ENCODE data around the gene SGSH.

SGSH gene

DNA sequence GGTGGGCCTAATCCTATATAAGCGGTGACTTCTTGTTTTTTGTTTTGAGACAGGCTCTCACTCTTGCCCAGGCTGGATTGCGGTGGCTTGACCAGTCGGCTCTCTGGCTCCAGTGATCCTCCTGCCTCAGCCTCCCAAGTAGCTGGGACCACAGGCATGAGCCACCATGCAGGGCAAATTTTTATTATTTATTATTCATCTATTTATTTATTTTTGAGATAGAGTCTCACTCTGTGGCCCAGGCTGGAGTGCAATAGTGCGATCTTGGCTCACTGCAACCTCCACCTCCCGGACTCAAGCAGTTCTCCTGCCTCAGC, 35.9 kb upstream of the SGSH start:
- Histone ChIP-seq H3K4me3 (replicated peaks; ENCODE audit: low read depth, low read length) (no peak overlapping the region), H3K36me3 (ENCODE audit: control insufficient read depth, insufficient read depth, low read length) (no peaks in the 10 kb centered on the region), H3K27me3 (replicated peaks; ENCODE audit: control insufficient read depth, insufficient read depth, low read length) (no peaks in the 10 kb centered on the region)
- TF ChIP-seq, protein P1, sequence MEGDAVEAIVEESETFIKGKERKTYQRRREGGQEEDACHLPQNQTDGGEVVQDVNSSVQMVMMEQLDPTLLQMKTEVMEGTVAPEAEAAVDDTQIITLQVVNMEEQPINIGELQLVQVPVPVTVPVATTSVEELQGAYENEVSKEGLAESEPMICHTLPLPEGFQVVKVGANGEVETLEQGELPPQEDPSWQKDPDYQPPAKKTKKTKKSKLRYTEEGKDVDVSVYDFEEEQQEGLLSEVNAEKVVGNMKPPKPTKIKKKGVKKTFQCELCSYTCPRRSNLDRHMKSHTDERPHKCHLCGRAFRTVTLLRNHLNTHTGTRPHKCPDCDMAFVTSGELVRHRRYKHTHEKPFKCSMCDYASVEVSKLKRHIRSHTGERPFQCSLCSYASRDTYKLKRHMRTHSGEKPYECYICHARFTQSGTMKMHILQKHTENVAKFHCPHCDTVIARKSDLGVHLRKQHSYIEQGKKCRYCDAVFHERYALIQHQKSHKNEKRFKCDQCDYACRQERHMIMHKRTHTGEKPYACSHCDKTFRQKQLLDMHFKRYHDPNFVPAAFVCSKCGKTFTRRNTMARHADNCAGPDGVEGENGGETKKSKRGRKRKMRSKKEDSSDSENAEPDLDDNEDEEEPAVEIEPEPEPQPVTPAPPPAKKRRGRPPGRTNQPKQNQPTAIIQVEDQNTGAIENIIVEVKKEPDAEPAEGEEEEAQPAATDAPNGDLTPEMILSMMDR (IDR thresholded peaks at IDR 0.05; ENCODE audit: insufficient read depth, low read length, poor library complexity, severe bottlenecking) = no peak
- no peak for DNase-seq (ENCODE audit: extremely low read depth, insufficient read length)

DNA sequence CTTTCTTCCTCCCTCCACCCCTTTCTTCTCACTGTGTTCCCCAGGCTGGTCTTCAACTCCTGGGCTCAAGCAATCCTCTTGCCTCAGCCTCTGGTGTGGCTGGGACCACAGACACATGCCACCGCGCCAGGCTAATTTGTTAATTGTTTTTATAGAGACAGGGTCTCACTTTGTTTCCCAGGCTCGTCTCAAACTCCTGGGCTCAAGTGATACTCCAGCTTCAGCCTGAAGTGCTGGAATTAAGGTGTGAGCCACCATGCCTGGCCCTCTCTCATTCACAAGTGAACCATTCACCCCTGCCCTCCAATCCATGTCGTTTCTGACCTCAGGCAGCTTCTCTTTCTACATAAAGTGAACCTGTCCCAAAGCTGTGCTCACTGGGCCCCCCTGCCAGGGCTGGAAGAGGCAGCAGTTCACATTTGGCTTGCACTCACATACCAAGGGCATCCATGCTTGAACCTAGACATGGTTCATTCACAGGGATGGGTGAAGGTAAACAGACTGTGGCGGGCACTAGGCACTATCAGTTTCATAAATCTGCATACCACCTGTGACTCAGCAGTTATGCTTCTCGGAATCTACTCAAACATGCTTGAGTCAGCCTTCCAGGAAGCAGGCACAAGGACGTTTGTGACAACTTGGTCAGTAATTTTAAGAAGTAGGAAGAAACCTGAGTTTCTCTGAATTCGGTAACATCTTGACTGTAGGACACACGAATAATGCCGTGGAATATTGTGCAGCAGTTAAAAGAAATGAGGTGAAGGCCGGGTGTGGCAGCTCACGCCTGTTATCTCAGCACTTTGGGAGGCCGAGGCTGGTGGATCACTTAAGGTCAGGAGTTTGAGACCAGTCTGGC, 34.5 kb upstream of the SGSH start:
- Histone ChIP-seq H3K36me3 (ENCODE audit: control insufficient read depth, insufficient read depth, low read length) (no peaks in the 10 kb centered on the region), H3K27me3 (replicated peaks; ENCODE audit: control insufficient read depth, insufficient read depth, low read length) (no peaks in the 10 kb centered on the region), H3K4me3 (replicated peaks; ENCODE audit: low read depth, low read length) (no peak overlapping the region)
- TF ChIP-seq, protein P1 (IDR thresholded peaks at IDR 0.05; ENCODE audit: insufficient read depth, low read length, poor library complexity, severe bottlenecking) = no peak
- peak; percentile 54 for DNase-seq (ENCODE audit: extremely low read depth, insufficient read length)

DNA sequence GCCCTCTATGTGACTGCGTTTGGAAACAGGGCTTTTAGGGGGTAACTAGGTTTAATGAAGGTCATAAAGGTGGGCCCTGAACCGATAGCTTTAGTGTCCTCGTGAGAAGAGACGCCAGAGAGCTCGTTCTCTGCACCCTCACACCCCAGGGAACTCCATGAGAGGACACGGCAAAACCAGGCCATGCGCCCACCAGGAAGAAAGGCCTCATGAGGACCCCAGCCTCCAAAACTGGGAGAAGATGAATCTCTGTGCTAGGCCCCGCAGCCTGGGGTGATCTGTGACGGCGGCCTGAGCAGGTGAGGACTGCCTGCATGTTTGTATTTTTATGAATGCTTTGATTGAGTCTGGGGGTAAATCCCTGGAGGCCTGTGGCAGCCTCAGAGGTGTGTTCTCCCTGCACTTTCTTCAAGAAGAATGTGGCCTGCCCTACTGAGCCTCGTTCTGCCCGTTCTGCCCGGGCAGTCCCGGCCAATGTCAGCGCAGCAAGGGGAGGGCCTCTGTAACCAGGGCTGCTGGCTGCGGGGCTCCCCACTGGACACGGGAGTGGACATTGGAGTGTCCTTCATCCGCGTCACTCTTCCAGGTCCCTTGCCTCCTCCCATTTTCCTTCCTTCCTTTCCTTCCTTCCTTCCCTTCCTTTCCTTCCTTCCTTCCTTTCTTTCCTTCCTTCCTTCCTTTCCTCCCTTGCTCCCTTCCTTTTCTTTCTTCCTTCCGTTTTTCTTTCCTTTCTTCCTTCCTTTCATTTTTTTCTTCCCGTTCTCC, 33.7 kb upstream of the SGSH start:
- TF ChIP-seq, protein P1 (IDR thresholded peaks at IDR 0.05; ENCODE audit: insufficient read depth, low read length, poor library complexity, severe bottlenecking) = no peak
- Histone ChIP-seq H3K4me3 (replicated peaks; ENCODE audit: low read depth, low read length) (no peak overlapping the region), H3K36me3 (ENCODE audit: control insufficient read depth, insufficient read depth, low read length) (no peaks in the 10 kb centered on the region), H3K27me3 (replicated peaks; ENCODE audit: control insufficient read depth, insufficient read depth, low read length) (no peaks in the 10 kb centered on the region)
- no peak for DNase-seq (ENCODE audit: extremely low read depth, insufficient read length)

DNA sequence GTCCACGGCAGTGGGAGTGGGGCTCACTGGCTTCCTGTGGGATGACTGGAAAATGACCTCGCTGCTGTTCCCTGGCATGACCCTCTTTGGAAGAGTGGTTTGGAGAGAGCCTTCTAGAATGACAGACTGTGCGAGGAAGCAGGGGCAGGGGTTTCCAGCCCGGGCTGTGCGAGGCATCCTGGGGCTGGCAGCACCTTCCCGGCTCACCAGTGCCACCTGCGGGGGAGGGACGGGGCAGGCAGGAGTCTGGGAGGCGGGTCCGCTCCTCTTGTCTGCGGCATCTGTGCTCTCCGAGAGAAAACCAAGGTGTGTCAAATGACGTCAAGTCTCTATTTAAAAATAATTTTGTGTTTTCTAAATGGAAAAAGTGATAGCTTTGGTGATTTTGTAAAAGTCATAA, 32.7 kb upstream of the SGSH start:
- Histone ChIP-seq H3K27me3 (replicated peaks; ENCODE audit: control insufficient read depth, insufficient read depth, low read length) (no peaks in the 10 kb centered on the region), H3K36me3 (ENCODE audit: control insufficient read depth, insufficient read depth, low read length) (no peaks in the 10 kb centered on the region), H3K4me3 (replicated peaks; ENCODE audit: low read depth, low read length) (no peak overlapping the region)
- peak; percentile 72 for DNase-seq (ENCODE audit: extremely low read depth, insufficient read length)
- TF ChIP-seq, protein P1 (IDR thresholded peaks at IDR 0.05; ENCODE audit: insufficient read depth, low read length, poor library complexity, severe bottlenecking) = peak; percentile 79

DNA sequence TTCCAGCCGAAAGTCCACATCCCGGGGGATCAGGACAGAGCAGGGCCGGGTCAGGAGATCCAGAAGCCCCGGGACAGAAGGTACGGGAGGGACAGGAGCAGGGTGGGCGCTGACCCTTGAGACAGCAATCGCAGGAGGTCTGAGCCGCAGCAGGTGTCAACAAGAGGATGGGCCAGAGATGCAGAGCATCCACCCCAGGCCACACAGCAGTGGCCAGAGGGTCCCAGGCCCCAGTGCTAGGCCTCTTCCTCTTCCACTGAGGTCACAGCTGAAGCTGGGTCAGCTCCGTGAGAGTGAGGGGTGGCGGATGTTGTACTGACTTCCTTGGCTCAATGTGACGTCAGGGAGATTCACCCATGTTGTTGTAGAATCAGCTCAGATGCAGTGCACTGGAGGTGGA, 31.8 kb upstream of the SGSH start:
- Histone ChIP-seq H3K27me3 (replicated peaks; ENCODE audit: control insufficient read depth, insufficient read depth, low read length) (no peaks in the 10 kb centered on the region), H3K4me3 (replicated peaks; ENCODE audit: low read depth, low read length) (no peak overlapping the region), H3K36me3 (ENCODE audit: control insufficient read depth, insufficient read depth, low read length) (no peaks in the 10 kb centered on the region)
- DNase-seq (ENCODE audit: extremely low read depth, insufficient read length) = no peak
- TF ChIP-seq, protein P1 (IDR thresholded peaks at IDR 0.05; ENCODE audit: insufficient read depth, low read length, poor library complexity, severe bottlenecking) = no peak
